HG03439 (cell line): ENCODE measurements around the gene SEMA6C.
A peak's percentile ranks its signal among the peaks of the same experiment; 100 is the strongest.
"Not testable (repeated sequence)": the region's sequence is repeated elsewhere in the genome, so short reads cannot be mapped to it uniquely, and the experiment has no call there.

Source experiments
- ATAC-seq: cut with Tn5 transposase; IDR thresholded peaks from one replicate; pipeline ENCODE4 v1.9.1; 2021; ENCODE audit warnings: mild to moderate bottlenecking, moderate library complexity; ENCODE audit not compliant: unreplicated experiment

SEMA6C gene

GRCh38 chr1:151132335-151133017 is 14.0 kb downstream of the SEMA6C start:
- no peak for ATAC-seq

- no peak for ATAC-seq
These were observed 14.6 kb downstream of the SEMA6C start for GRCh38 chr1:151131701-151132334.

GRCh38 chr1:151130987-151131586 is 15.3 kb downstream of the SEMA6C start:
- peak; percentile 56 for ATAC-seq

- no peak for ATAC-seq
These were observed 17.6 kb downstream of the SEMA6C start for GRCh38 chr1:151128800-151129199.

GRCh38 chr1:151124763-151125403 is 21.5 kb downstream of the SEMA6C start:
- no peak for ATAC-seq

GRCh38 chr1:151113877-151114276 is 32.6 kb downstream of the SEMA6C start:
- ATAC-seq: no peak

GRCh38 chr1:151108331-151108730 is 38.1 kb downstream of the SEMA6C start:
- ATAC-seq: no peak

GRCh38 chr1:151106894-151107293 is 39.5 kb downstream of the SEMA6C start:
- no peak for ATAC-seq

GRCh38 chr1:151104630-151105029 is 41.8 kb downstream of the SEMA6C start:
- ATAC-seq: no peak

GRCh38 chr1:151098126-151098525 is 48.3 kb downstream of the SEMA6C start:
- ATAC-seq: no peak

GRCh38 chr1:151097426-151097825 is 49.0 kb downstream of the SEMA6C start:
- not testable (repeated sequence) for ATAC-seq

- no peak for ATAC-seq
These were observed 60.4 kb downstream of the SEMA6C start for GRCh38 chr1:151085953-151086559.
